ENCODE data around the gene ISM2. TPM values are rescaled to one million over a fixed set of nuclear protein-coding genes. Genes with fewer than 3 reads are reported as not detected.

The ISM2 gene
- total and polyA plus RNA-seq, 2 of the 8 experiments (the other 6 are each of a cell fraction or from before 2014, with no cell fraction given), result 0.52 to 0.79 TPM

GRCh38 chr14:77529963-77530362 is 31.3 kb upstream of the ISM2 start:
- Histone ChIP-seq H2BK12ac (ENCODE audit: low read depth, low read length) (no peak overlapping the region), H4K5ac (ENCODE audit: insufficient read length, low read depth, low read length) (no peak overlapping the region), H3K23ac (ENCODE audit: insufficient read length) (no peak overlapping the region), H2BK120ac (replicated peaks; ENCODE audit: low read depth, low read length) (no peak overlapping the region), H2BK5ac (ENCODE audit: low read depth, low read length) (no peak overlapping the region), H3K4me2 (ENCODE audit: insufficient read depth in 1 of 2, low read depth in 2 of 2, low read length in 2 of 2) (no peak overlapping the region), H3K14ac (ENCODE audit: insufficient read length) (no peak overlapping the region), H3K4ac (replicated peaks; ENCODE audit: insufficient read length, low read depth, low read length) (no peak overlapping the region), H3K36me3 (ENCODE audit: control insufficient read depth in 2 of 4, insufficient read depth in 4 of 4, low read length in 3 of 4) (no peaks in the 10 kb centered on the region; a peak in 1 of 8 replicates), H4K91ac (replicated peaks; ENCODE audit: insufficient read length, low read length) (no peak overlapping the region), H4K20me1 (replicated peaks in 1 of 2; ENCODE audit: control insufficient read depth in 1 of 2, insufficient read depth in 2 of 2, low read length in 2 of 2) (no peaks in the 10 kb centered on the region), H2BK15ac (ENCODE audit: low read length) (no peak overlapping the region), H3K9me3 (ENCODE audit: insufficient read depth in 2 of 2, low read depth in 1 of 2, low read length in 1 of 2) (no peaks in the 10 kb centered on the region), H2AFZ (ENCODE audit: low read length) (no peak overlapping the region), H3K56ac (replicated peaks; ENCODE audit: insufficient read length, low read depth, low read length) (no peak overlapping the region), H3K4me1 (replicated peaks in 1 of 4; ENCODE audit: control insufficient read depth in 3 of 4, insufficient read depth in 4 of 4, low read length in 3 of 4) (no peaks in the 10 kb centered on the region), H3K4me3 (ENCODE audit: extremely low read depth in 1 of 4, insufficient read depth in 2 of 4, low read depth in 3 of 4, low read length in 4 of 4) (no peak overlapping the region), H3K27me3 (replicated peaks in 1 of 4; ENCODE audit: control insufficient read depth in 3 of 4, extremely low read depth in 1 of 4, insufficient read depth in 3 of 4, low read length in 3 of 4) (no peaks in the 10 kb centered on the region), H3K79me2 (ENCODE audit: control insufficient read depth in 1 of 2, insufficient read depth in 2 of 2, low read length in 2 of 2) (no peaks in the 10 kb centered on the region), H4K8ac (ENCODE audit: extremely low read depth, insufficient read depth, low read length) (no peak overlapping the region), H3K9ac (replicated peaks in 1 of 4; ENCODE audit: extremely low read depth in 1 of 4, low read depth in 3 of 4, low read length in 3 of 4) (no peak overlapping the region), H3K18ac (ENCODE audit: extremely low read depth, low read length) (no peak overlapping the region), H3K27ac (ENCODE audit: low read depth, low read length) (no peak overlapping the region), H2AK5ac (ENCODE audit: low read depth, low read length) (no peak overlapping the region), H3K23me2 (ENCODE audit: low read depth, low read length) (no peaks in the 10 kb centered on the region), H3K79me1 (ENCODE audit: low read depth, low read length) (no peaks in the 10 kb centered on the region), H2BK20ac (ENCODE audit: low read length) (no peak overlapping the region)
- CTCF ChIA-PET (ENCODE audit: partially characterized antibody), result interaction anchor here (0.5 to 0.7 kb wide), 2 partner anchors 165 to 193 kb away, joined by 4 read pairs; no protein-coding TSS in a partner anchor
- DNase-seq (ENCODE audit: low read depth in 1 of 2, low spot score in 2 of 2), result no peak
- no peak for FAIRE-seq
- POLR2A ChIA-PET (ENCODE audit: partially characterized antibody), result no interaction called here
- TF ChIP-seq SIRT6 (IDR thresholded peaks at IDR 0.05; ENCODE audit: low read length) (no peak), USF2 (IDR thresholded peaks at IDR 0.05; ENCODE audit: low read length) (no peak), POLR2AphosphoS5 (IDR thresholded peaks at IDR 0.05; ENCODE audit: low read depth, low read length) (no peak), SUZ12 (IDR thresholded peaks at IDR 0.05; ENCODE audit: low read length) (no peak), SP1 (IDR thresholded peaks at IDR 0.05; ENCODE audit: low read depth, low read length) (no peak), SIX5 (IDR thresholded peaks at IDR 0.05; ENCODE audit: low read depth, low read length) (no peak), CBX5 (IDR thresholded peaks at IDR 0.05; ENCODE audit: low read depth, low read length) (no peak), E2F6 (IDR thresholded peaks at IDR 0.05) (no peak), BRCA1 (IDR thresholded peaks at IDR 0.05; ENCODE audit: low read depth, low read length) (no peak), CTBP2 (IDR thresholded peaks at IDR 0.05; ENCODE audit: borderline replicate concordance, insufficient read depth, insufficient read length, low read length) (no peak), MAX (IDR thresholded peaks at IDR 0.05) (no peak), RAD21 (IDR thresholded peaks at IDR 0.05 in 1 of 2, conservative IDR thresholded peaks at IDR 0.05 in 1 of 2; ENCODE audit: low read depth in 2 of 2, low read length in 2 of 2) (no peak), CHD2 (IDR thresholded peaks at IDR 0.05; ENCODE audit: low read length) (no peak), RXRA (IDR thresholded peaks at IDR 0.05; ENCODE audit: insufficient read depth, low read depth, low read length) (no peak)

All from H1 (cell line).